Measurements from ENCODE around the gene TNS1.

DNA sequence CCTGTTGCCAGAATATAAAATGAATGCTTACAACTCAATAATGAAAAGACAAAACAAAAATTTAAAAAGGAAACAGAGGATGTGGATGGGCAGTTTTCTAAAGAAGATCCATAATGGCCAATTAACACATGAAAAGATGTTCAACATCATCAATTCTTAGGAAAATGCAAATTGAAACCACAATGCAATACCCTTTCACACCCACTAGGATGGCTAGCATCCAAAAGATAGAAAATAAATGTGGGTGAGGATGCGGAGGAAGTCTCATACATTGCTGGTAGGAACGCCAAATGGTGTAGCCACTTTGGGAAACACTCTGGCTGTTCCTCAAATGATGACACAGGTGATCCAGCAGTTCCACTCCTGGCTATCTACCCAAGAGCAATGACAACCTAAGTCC is 130.5 kb downstream of the TNS1 start:
- TF ChIP-seq, protein P1, sequence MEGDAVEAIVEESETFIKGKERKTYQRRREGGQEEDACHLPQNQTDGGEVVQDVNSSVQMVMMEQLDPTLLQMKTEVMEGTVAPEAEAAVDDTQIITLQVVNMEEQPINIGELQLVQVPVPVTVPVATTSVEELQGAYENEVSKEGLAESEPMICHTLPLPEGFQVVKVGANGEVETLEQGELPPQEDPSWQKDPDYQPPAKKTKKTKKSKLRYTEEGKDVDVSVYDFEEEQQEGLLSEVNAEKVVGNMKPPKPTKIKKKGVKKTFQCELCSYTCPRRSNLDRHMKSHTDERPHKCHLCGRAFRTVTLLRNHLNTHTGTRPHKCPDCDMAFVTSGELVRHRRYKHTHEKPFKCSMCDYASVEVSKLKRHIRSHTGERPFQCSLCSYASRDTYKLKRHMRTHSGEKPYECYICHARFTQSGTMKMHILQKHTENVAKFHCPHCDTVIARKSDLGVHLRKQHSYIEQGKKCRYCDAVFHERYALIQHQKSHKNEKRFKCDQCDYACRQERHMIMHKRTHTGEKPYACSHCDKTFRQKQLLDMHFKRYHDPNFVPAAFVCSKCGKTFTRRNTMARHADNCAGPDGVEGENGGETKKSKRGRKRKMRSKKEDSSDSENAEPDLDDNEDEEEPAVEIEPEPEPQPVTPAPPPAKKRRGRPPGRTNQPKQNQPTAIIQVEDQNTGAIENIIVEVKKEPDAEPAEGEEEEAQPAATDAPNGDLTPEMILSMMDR (conservative IDR thresholded peaks at IDR 0.05; ENCODE audit: low read depth, low read length), result no peak
- TF ChIP-seq EZH2 (IDR thresholded peaks at IDR 0.05; ENCODE audit: low read length, unreplicated experiment) (no peak), EZH2phosphoT487 (IDR thresholded peaks at IDR 0.05; ENCODE audit: borderline replicate concordance, low read length) (no peak)
